NCI-H2081 (cell line): ENCODE results near the gene PI4K2B.
"Not testable (repeated sequence)": the region's sequence is repeated elsewhere in the genome, so short reads cannot be mapped to it uniquely, and the experiment has no call there.

Source experiments
- DNase-seq, 2 experiments: peaks; one replicate each; lab custom pipeline; 2025; lab: John Stamatoyannopoulos, UW

Gene PI4K2B

DNA sequence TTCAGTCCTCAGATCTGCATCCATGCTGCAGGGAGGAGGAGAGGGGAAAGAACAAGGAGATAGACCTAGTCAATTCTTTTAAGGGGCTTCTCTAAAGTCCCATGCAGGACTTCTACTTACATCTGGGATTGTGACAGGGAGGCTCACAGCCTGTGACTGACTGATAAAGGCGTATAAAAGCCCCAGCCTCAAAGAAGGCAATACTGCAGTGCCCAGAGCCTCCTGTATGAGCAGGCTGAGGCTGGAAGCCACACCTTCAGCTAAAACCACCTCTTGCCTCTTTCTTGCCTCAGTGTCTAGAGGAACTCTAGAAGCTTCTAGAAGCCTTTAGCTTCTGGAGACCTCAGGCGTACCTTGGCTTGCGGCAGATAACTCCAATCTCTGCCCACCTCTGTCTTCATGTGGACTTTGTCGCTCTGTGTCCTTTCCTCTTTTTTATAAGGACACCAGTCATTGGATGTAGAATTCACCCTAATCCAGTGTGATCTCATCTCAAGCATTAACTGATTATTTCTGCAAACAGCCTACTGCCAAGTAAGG lies 72.8 kb downstream of the PI4K2B start:
- DNase-seq: no peak

DNA sequence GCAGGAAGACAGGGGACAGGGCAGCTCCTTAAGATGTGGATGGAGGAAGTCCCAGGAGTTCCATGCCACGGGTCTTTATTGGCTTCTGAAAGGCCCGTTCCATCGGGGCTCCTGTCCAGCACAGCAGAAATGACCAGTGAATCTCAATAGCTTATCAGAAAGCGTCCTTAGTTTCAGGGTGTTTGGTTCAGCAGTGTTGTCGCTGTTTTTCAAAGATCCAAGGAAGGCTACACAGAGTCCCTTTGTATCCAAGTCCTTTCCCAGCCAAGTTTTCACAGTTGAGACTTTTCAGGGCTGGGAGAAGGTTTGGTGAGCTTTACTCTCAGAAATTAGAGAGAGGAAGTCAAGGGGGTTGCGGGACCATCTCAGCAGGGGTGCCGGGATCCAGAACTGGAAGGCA lies 73.8 kb downstream of the PI4K2B start:
- no peak for DNase-seq

DNA sequence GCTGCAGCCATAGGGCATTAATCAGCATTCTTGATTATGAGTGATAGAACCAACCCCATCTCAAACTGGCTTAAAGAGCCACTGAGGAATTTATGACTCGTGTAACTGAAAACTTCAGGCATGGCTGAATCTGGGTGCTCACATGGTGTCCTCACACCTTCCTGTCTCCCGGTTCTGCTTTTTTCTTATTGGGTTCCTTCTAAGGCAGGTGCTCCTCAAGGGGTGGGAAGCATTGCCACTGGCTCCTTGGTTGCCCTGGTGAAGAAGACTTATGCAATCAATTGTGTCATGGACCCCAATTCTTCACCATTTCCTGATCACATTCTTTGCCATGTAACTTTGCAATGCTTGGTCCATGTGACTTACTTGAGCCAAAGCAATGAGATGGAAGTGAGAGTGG lies 74.5 kb downstream of the PI4K2B start:
- no peak for DNase-seq

- no peak for DNase-seq
Measured at GRCh38 chr4:25308761-25309160, 74.9 kb downstream of the PI4K2B start.

- DNase-seq: no peak
Measured at GRCh38 chr4:25310066-25310802, 76.4 kb downstream of the PI4K2B start.

- no peak for DNase-seq
Measured at GRCh38 chr4:25310803-25311166, 77.0 kb downstream of the PI4K2B start.

DNA sequence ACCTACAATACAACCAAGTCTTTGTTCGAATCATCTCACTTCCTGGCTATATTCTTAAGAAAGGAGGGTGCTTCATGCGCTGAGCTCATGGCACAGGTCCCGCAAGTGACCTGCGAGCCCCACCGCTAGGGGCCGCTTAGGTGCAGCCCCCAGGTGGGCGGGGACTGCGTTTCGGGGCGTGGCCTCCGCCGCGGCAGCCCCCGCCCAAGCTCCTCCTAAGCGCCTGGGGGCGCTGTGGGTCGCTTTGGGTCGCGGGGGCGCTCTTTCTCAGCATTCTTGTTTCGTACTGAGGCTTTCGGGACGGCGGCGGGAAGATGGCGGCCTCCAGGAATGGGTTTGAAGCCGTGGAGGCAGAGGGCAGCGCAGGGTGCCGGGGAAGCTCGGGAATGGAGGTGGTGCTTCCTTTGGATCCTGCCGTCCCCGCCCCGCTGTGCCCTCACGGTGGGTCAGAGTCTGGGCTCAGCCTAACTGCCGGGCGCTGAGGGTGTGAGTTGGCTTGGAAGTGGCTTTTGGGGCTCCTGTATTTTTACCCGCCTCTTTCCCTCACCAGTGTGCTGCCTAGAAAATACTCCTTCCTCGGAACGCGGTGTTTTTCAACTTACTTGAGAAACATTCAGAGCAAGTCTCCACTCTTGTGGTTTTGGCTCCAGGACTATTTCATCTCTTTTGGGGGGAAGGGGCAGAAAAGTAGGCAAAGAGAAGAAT lies 78.8 kb downstream of the PI4K2B start, which contains the start of gene ZCCHC4:
ZCCHC4 (plus strand) TSS at position 279 of the 705 bp plus-strand sequence; CDS start at position 315, 36 bp downstream.
- DNase-seq: peak; percentile 91 to 92

DNA sequence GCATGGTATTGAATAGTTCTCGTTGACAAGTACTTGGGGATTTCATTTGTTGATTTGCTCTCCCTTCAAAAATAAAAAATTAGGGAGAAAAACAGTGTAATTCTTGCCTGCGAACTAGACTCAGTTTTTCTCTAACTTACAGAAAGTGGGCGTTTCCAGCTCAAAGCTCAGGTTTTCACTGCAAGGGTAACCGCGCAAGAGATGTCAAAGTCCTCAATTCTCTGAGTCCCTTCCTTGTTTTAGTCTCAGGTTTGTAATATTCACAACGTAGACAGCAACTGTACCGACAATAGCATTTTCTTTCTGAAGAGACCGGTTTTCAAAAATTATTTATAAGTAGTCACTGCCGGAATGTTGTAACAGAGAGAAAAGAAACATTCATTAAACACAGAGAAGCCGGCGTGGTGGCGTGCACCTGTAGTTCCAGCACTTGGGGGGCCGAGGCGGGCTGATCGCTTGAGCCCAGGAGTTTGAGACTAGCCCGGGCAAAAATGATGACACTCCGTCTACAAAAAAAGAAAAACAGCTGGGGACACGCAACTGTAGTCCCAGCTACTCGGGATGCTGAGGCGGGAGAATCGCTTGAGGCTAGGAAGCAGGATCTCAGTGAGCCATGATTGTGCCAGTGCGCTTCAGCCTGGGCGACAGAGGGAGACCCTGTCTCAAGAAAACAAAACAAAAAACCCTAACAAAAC lies 79.5 kb downstream of the PI4K2B start:
- no peak for DNase-seq

DNA sequence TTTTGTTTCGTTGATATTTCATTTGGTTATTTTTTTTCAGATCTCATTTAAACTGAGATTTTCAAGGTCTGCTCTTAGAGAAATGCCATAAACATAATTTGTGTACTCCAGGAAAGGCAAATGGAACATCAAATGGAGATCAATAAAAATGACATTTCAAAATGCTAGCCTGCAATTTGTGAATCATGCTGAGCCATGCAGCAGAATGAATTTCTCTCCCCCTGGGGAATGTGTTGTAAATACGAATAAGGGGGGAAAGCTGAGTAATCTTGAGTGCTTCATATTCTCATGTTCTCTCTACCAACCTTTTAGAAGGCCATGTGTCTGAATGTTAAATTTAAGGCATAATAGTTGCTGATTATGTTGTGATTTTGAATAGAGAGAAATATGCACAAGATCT lies 86.5 kb downstream of the PI4K2B start:
- no peak for DNase-seq

DNA sequence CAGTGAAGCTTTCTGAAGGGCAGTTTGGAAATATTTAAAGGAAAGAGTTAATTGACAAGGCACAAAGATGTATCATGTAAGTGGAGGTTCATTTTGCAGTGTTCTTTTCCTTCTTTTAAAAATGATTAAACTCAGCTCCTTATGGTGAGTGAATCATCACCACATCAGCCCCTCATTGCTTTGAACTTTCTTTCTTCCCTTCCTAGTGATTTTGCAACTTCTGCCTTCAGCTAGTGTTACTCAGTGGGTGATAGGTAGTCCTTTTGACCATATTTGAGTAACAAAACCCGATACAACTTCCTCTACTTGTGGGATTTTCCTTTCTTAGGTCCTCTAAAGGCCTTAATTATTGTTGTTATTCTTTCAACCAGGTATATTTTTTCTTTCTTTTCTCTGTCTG lies 86.9 kb downstream of the PI4K2B start:
- no peak for DNase-seq

- DNase-seq: no peak
Measured at GRCh38 chr4:25321703-25322102, 87.9 kb downstream of the PI4K2B start.

- DNase-seq: not testable (repeated sequence)
Measured at GRCh38 chr4:25328463-25328862, 94.6 kb downstream of the PI4K2B start.
